GM12878 (cell line): ENCODE measurements around the gene TMEM131L. TPM values are rescaled to one million over a fixed set of nuclear protein-coding genes. Genes with fewer than 3 reads are reported as not detected.
"Not testable (repeated sequence)": the region's sequence is repeated elsewhere in the genome, so short reads cannot be mapped to it uniquely, and the experiment has no call there.

Experiments
- ATAC-seq: fragments of 200-7000 bp; cut with Tn5 transposase; 3 replicates; pipeline ENCODE4 v1.9.1; 2020; ENCODE audit warnings: mild to moderate bottlenecking, moderate library complexity
- BruUV-seq: library from RNA; stranded (reverse); fragments of 400-500 nt; replicated peaks from 2 replicates; lab custom pipeline; 2021; lab: Mats Ljungman, UMichigan
- CTCF ChIA-PET: fragments of 300-600 bp; sonication (Branson Sonifier 250); formaldehyde crosslinking; extraction: SDS; loops from one replicate; lab custom pipeline; 2021; ENCODE audit warnings: inconsistent platforms; lab: Yijun Ruan, JAX
- POLR2A ChIA-PET: fragments of 350-600 bp; formaldehyde crosslinking; extraction: SDS; loops from one replicate; lab custom pipeline; 2021; ENCODE audit warnings: inconsistent platforms; lab: Charles Lee
- RAD21 ChIA-PET: fragments of 300-600 bp; sonication (Branson Sonifier 250); formaldehyde crosslinking; loops from one replicate; lab custom pipeline; 2023; ENCODE audit warnings: antibody characterized with exemption; ENCODE audit not compliant: unreplicated experiment; lab: Charles Lee
- SMC1A ChIA-PET: fragments of 300-600 bp; sonication (Branson Sonifier 250); formaldehyde crosslinking; loops from one replicate; lab custom pipeline; 2023; ENCODE audit not compliant: unreplicated experiment, uncharacterized antibody; lab: Charles Lee
- DNase-seq: peaks from one replicate; pipeline ENCODE4 v3.0.0-alpha.2; 2011; ENCODE audit warnings: low read depth, low spot score
- FAIRE-seq: peaks from 3 replicates; lab custom pipeline; 2011; peaks lifted over from hg19 to GRCh38; lab: Jason Lieb, UNC
- H2AFZ ChIP-seq: 2 replicates; pipeline ENCODE4 v1.6.0; 2011; ENCODE audit warnings: low read depth, low read length, control low read depth; ENCODE audit not compliant: control insufficient read depth
- H3K27ac ChIP-seq: 2 replicates; pipeline ENCODE4 v1.5.1; 2011; ENCODE audit warnings: control low read depth; ENCODE audit not compliant: control insufficient read depth, insufficient read depth
- H3K27me3 ChIP-seq, 2 experiments: replicated peaks in 1 of 2; 2 replicates each; pipeline versions ENCODE4 v1.6.0 to v1.6.1; 2011; ENCODE audit warnings: low read length in 1 of 2; ENCODE audit not compliant: control insufficient read depth in 2 of 2, insufficient read depth in 2 of 2
- H3K36me3 ChIP-seq, 2 experiments: 2 replicates each; pipeline ENCODE4 v1.5.1; 2011; ENCODE audit warnings: low read length in 1 of 2; ENCODE audit not compliant: control insufficient read depth in 2 of 2, insufficient read depth in 2 of 2
- H3K4me1 ChIP-seq: 2 replicates; pipeline ENCODE4 v1.6.1; 2011; ENCODE audit warnings: mild to moderate bottlenecking, low read length, moderate library complexity, mixed read lengths; ENCODE audit not compliant: control insufficient read depth, insufficient read depth
- H3K4me2 ChIP-seq: 2 replicates; pipeline ENCODE4 v1.6.0; 2011; ENCODE audit warnings: control low read depth; ENCODE audit not compliant: control insufficient read depth, insufficient read depth
- H3K4me3 ChIP-seq: fragments of 200-600 bp; sonication (generic); 2 replicates; pipeline ENCODE4 v1.5.1; 2016
- H3K79me2 ChIP-seq: 2 replicates; pipeline ENCODE4 v1.6.0; 2011; ENCODE audit warnings: low read length; ENCODE audit not compliant: control insufficient read depth, insufficient read depth
- H3K9ac ChIP-seq: 2 replicates; pipeline ENCODE4 v1.8.0; 2011; ENCODE audit warnings: low read length, control low read depth, mixed read lengths; ENCODE audit not compliant: control insufficient read depth, insufficient read depth
- H3K9me3 ChIP-seq: replicated peaks from 3 replicates; pipeline ENCODE4 v1.5.1; 2011; ENCODE audit warnings: mild to moderate bottlenecking, low read length; ENCODE audit not compliant: control insufficient read depth, insufficient read depth
- H4K20me1 ChIP-seq: 2 replicates; pipeline ENCODE4 v1.6.0; 2011; ENCODE audit not compliant: control insufficient read depth, insufficient read depth
- LARP7 ChIP-seq: fragments of 450-650 bp; IDR thresholded peaks from 2 replicates; pipeline ENCODE4 v1.6.1; 2017; ENCODE audit warnings: mild to moderate bottlenecking
- NBN ChIP-seq: fragments of 450-650 bp; IDR thresholded peaks from 2 replicates; pipeline ENCODE4 v1.6.1; 2016
- NFYA ChIP-seq: IDR thresholded peaks from 2 replicates; pipeline ENCODE4 v1.6.1; 2011; ENCODE audit warnings: low read depth, mild to moderate bottlenecking, low read length, improper control_type of control experiment, borderline replicate concordance
- POLR2AphosphoS5 ChIP-seq: IDR thresholded peaks from 2 replicates; pipeline ENCODE4 v1.6.1; 2011; ENCODE audit warnings: mild to moderate bottlenecking, low read length, inconsistent platforms
- TARDBP ChIP-seq: IDR thresholded peaks from 2 replicates; pipeline ENCODE4 v1.6.1; 2016; ENCODE audit warnings: borderline replicate concordance
- ZBTB40 ChIP-seq: fragments of 450-650 bp; IDR thresholded peaks from 2 replicates; pipeline ENCODE4 v1.6.1; 2016; ENCODE audit warnings: mild to moderate bottlenecking, moderate library complexity, borderline replicate concordance
- ZNF217 ChIP-seq: fragments of 450-650 bp; IDR thresholded peaks from 2 replicates; pipeline ENCODE4 v1.6.1; 2017; ENCODE audit warnings: antibody characterized with exemption, mild to moderate bottlenecking
- WGBS: methylation state at CpG from one replicate; pipeline ENCODE4 v1.1.6; 2016; ENCODE audit warnings: low lambda C conversion rate; ENCODE audit not compliant: insufficient replicate concordance, insufficient coverage; ENCODE audit errors: missing lambda C conversion rate; 5-methylcytosine and 5-hydroxymethylcytosine counted together
- in situ Hi-C: fragments of 300-500 bp; cut with MboI; formaldehyde crosslinking; loops from 9 replicates; pipeline ENCODE4 v1.14.3; 2018; ENCODE audit warnings: mixed read lengths
- intact Hi-C: fragments of 100-400 bp; cut with micrococcal nuclease; formaldehyde crosslinking; loops from one replicate; pipeline ENCODE4 v1.14.2; 2022; ENCODE audit not compliant: unreplicated experiment
- polyA plus RNA-seq, 11 experiments: library from polyadenylated mRNA; depleted of rRNA in 4 of 11; unstranded in 6 of 11; stranded (reverse) in 5 of 11; fragments of >200 nt; fragmentation: Nextera tagmentation in 4 of 11; fragmentation: Illumina TruSeq in 1 of 11; extraction: Ambion mirVana in 4 of 11; extraction: Trizol in 1 of 11; gene quantifications; 1 replicate in 1 of 11; 2 replicates in 10 of 11; pipeline versions ENCODE4 v1.2.1 to v1.2.3, GENCODE V29; 2011 to 2016; ENCODE audit warnings: inconsistent platforms in 2 of 11, missing spikeins in 2 of 11, low read depth in 1 of 11
- total RNA-seq, 4 experiments: library from RNA; depleted of rRNA in 3 of 4; stranded (reverse); fragments of >200 nt in 3 of 4; fragmentation: Illumina TruSeq in 1 of 4; extraction: Trizol in 1 of 4; gene quantifications; 2 replicates each; pipeline versions ENCODE4 v1.2.1 to v1.2.3, GENCODE V29; 2013 to 2021

The TMEM131L gene
- total and polyA plus RNA-seq, 10 of the 15 experiments (the other 5 are each of a cell fraction or from before 2014, with no cell fraction given) = 8.5 to 101 (median 74.4) TPM

- TF ChIP-seq ZBTB40 = no peak
- no peak for TF ChIP-seq TARDBP
- no peak for TF ChIP-seq NFYA
- no peak for TF ChIP-seq LARP7
- no peak for TF ChIP-seq NBN
Observed at GRCh38 chr4:153546280-153546679, 80.1 kb downstream of the TMEM131L start (continued).

- Histone ChIP-seq H3K36me3 (peaks cover 14 to 15% of the 10 kb centered on the region in 2 experiments), H4K20me1 (peaks cover 4% of the 10 kb centered on the region), H3K27me3 (no peaks in the 10 kb centered on the region), H3K79me2 (peaks cover 79% of the 10 kb centered on the region), H3K4me3 (no peak overlapping the region), H3K4me2 (no peak overlapping the region), H2AFZ (no peak overlapping the region), H3K9me3 (no peaks in the 10 kb centered on the region), H3K4me1 (no peaks in the 10 kb centered on the region), H3K27ac (no peak overlapping the region), H3K9ac (no peak overlapping the region)
- intact Hi-C loops (no loop called here), in situ Hi-C loops (no loop called here)
- ChIA-PET SMC1A (interaction anchor here (0.6 to 1.4 kb wide), 6 partner anchors 9 to 85 kb away, joined by 3 to 5 read pairs (median 3); no protein-coding TSS in a partner anchor), CTCF (interaction anchor here (1.3 to 2.9 kb wide), 2 partner anchors 10 to 115 kb away, joined by 3 to 11 read pairs; no protein-coding TSS in a partner anchor), POLR2A (no interaction called here), RAD21 (interaction anchor here (0.7 kb wide), 1 partner anchor 11 kb away, joined by 3 read pairs; no protein-coding TSS in a partner anchor)
- DNase-seq (no peak), ATAC-seq (no peak), FAIRE-seq (no peak)
- WGBS = 98% methylated on average over 5 of the region's 5 CpGs
- TF ChIP-seq ZNF217 = no peak
- TF ChIP-seq POLR2AphosphoS5 = 0 out of 2 replicates have a peak, but pooled peaks have one; percentile 32
- no TSS peak for BruUV-seq
Observed at GRCh38 chr4:153547520-153547919, 81.4 kb downstream of the TMEM131L start.

- ChIA-PET CTCF (interaction anchor here (0.8 to 2.9 kb wide), 9 partner anchors 14 to 116 kb away, joined by 3 to 11 read pairs (median 4); partner anchors contain the start of gene TMEM131L), RAD21 (interaction anchor here (0.8 to 1.5 kb wide), 8 partner anchors 17 to 116 kb away, joined by 3 to 6 read pairs (median 3); no protein-coding TSS in a partner anchor), SMC1A (interaction anchor here (0.7 to 1.6 kb wide), 12 partner anchors 15 to 94 kb away, joined by 3 to 6 read pairs (median 4); partner anchors contain the start of gene TMEM131L), POLR2A (interaction anchor here (0.6 to 1.0 kb wide), 5 partner anchors 8 to 85 kb away, joined by 3 to 8 read pairs (median 4); no protein-coding TSS in a partner anchor)
- H3K4me3 ChIP-seq, BruUV-seq, H3K27ac ChIP-seq, H2AFZ ChIP-seq, intact Hi-C loops, H3K9me3 ChIP-seq, H3K4me1 ChIP-seq, H4K20me1 ChIP-seq, H3K4me2 ChIP-seq, H3K27me3 ChIP-seq, in situ Hi-C loops, FAIRE-seq, H3K9ac ChIP-seq, DNase-seq: not testable (repeated sequence)
- peaks cover 77% of the 10 kb centered on the region for H3K79me2 ChIP-seq
- 80% methylated on average over 3 of the region's 3 CpGs for WGBS
- ATAC-seq = peak; percentile 7; the same call in 2 of the 3 replicates
- H3K36me3 ChIP-seq = peaks cover 11 to 12% of the 10 kb centered on the region in 2 experiments; a peak in 3 of 4 replicates
Observed at GRCh38 chr4:153548907-153549306, 82.7 kb downstream of the TMEM131L start.
